ENCODE data around the gene ZFPM1. TPM values are rescaled to one million over a fixed set of nuclear protein-coding genes. Genes with fewer than 3 reads are reported as not detected.
"Not testable (repeated sequence)": the region's sequence is repeated elsewhere in the genome, so short reads cannot be mapped to it uniquely, and the experiment has no call there.

ZFPM1 gene
- total RNA-seq, 2 donors from 2014 or later = 23.5 to 24.5 TPM

- Mint-ChIP-seq H3K4me3 (peak overlapping the region; percentile 82), H3K4me1 (ENCODE audit: low read depth in 2 of 2) (peaks cover 43 to 50% of the 10 kb centered on the region in 2 donors), H3K27ac (peak overlapping the region; percentile 60 to 84), H3K9me3 (no peaks in the 10 kb centered on the region), H3K36me3 (no peaks in the 10 kb centered on the region), H3K27me3 (no peaks in the 10 kb centered on the region)
- no peak for ATAC-seq
- no peak for DNase-seq (ENCODE audit: low spot score)
These were observed 12.4 kb downstream of the ZFPM1 start for GRCh38 chr16:88465387-88465983.

GRCh38 chr16:88466175-88466862 lies 13.2 kb downstream of the ZFPM1 start:
- H3K9me3 Mint-ChIP-seq = no peaks in the 10 kb centered on the region
- H3K4me3 Mint-ChIP-seq = peak overlapping the region; percentile 55
- peaks cover 43 to 55% of the 10 kb centered on the region in 2 donors for H3K4me1 Mint-ChIP-seq (ENCODE audit: low read depth in 2 of 2)
- no peaks in the 10 kb centered on the region for H3K27me3 Mint-ChIP-seq
- ATAC-seq (no peak), DNase-seq (ENCODE audit: low spot score) (no peak)
- H3K36me3 Mint-ChIP-seq = no peaks in the 10 kb centered on the region
- peak overlapping the region; percentile 56 to 80 for H3K27ac Mint-ChIP-seq

- Mint-ChIP-seq H3K36me3 (no peaks in the 10 kb centered on the region), H3K9me3 (no peaks in the 10 kb centered on the region), H3K27ac (peak overlapping the region in 1 of 2 donors; percentile 80), H3K4me1 (ENCODE audit: low read depth in 2 of 2) (peaks cover 38 to 50% of the 10 kb centered on the region in 2 donors), H3K27me3 (no peaks in the 10 kb centered on the region), H3K4me3 (no peak overlapping the region)
- ATAC-seq (no peak), DNase-seq (ENCODE audit: low spot score) (no peak)
These were observed 13.9 kb downstream of the ZFPM1 start for GRCh38 chr16:88466949-88467348.

- H3K36me3 Mint-ChIP-seq = no peaks in the 10 kb centered on the region
- H3K4me3 Mint-ChIP-seq = no peak overlapping the region
- ATAC-seq = no peak
- no peaks in the 10 kb centered on the region for H3K27me3 Mint-ChIP-seq
- no peaks in the 10 kb centered on the region for H3K9me3 Mint-ChIP-seq
- DNase-seq (ENCODE audit: low spot score) = no peak
- H3K4me1 Mint-ChIP-seq (ENCODE audit: low read depth in 2 of 2) = peaks cover 38 to 49% of the 10 kb centered on the region in 2 donors
- no peak overlapping the region for H3K27ac Mint-ChIP-seq
These were observed 14.5 kb downstream of the ZFPM1 start for GRCh38 chr16:88467541-88467944.

GRCh38 chr16:88468275-88469129 lies 15.4 kb downstream of the ZFPM1 start:
- Mint-ChIP-seq H3K4me3 (no peak overlapping the region), H3K36me3 (no peaks in the 10 kb centered on the region), H3K27ac (no peak overlapping the region), H3K4me1 (ENCODE audit: low read depth in 2 of 2) (peaks cover 34 to 46% of the 10 kb centered on the region in 2 donors), H3K9me3 (no peaks in the 10 kb centered on the region), H3K27me3 (no peaks in the 10 kb centered on the region)
- ATAC-seq = peak; percentile 62 to 77
- DNase-seq (ENCODE audit: low spot score) = no peak

GRCh38 chr16:88469615-88470395 lies 16.7 kb downstream of the ZFPM1 start:
- Mint-ChIP-seq H3K36me3 (no peaks in the 10 kb centered on the region), H3K27ac (peak overlapping the region in 1 of 2 donors; percentile 81), H3K4me3 (no peak overlapping the region), H3K4me1 (ENCODE audit: low read depth in 2 of 2) (peaks cover 25 to 40% of the 10 kb centered on the region in 2 donors), H3K27me3 (no peaks in the 10 kb centered on the region), H3K9me3 (no peaks in the 10 kb centered on the region)
- DNase-seq (ENCODE audit: low spot score) (no peak), ATAC-seq (no peak)

GRCh38 chr16:88470396-88470680 lies 17.3 kb downstream of the ZFPM1 start:
- not testable (repeated sequence) for H3K36me3 Mint-ChIP-seq; H3K9me3 Mint-ChIP-seq; H3K4me3 Mint-ChIP-seq; DNase-seq (ENCODE audit: low spot score); H3K27me3 Mint-ChIP-seq; ATAC-seq
- H3K27ac Mint-ChIP-seq = peak overlapping the region in 1 of 2 donors; percentile 81
- peaks cover 20 to 39% of the 10 kb centered on the region in 2 donors for H3K4me1 Mint-ChIP-seq (ENCODE audit: low read depth in 2 of 2)

- H3K27me3 Mint-ChIP-seq; H3K9me3 Mint-ChIP-seq; DNase-seq (ENCODE audit: low spot score); ATAC-seq; H3K36me3 Mint-ChIP-seq; H3K4me3 Mint-ChIP-seq: not testable (repeated sequence)
- peak overlapping the region in 1 of 2 donors; percentile 81 for H3K27ac Mint-ChIP-seq
- H3K4me1 Mint-ChIP-seq (ENCODE audit: low read depth in 2 of 2) = peaks cover 19 to 39% of the 10 kb centered on the region in 2 donors
These were observed 17.6 kb downstream of the ZFPM1 start for GRCh38 chr16:88470696-88471095.

- H3K4me1 Mint-ChIP-seq (ENCODE audit: low read depth in 2 of 2) = peaks cover 17 to 39% of the 10 kb centered on the region in 2 donors
- no peaks in the 10 kb centered on the region for H3K36me3 Mint-ChIP-seq
- peak overlapping the region in 1 of 2 donors; percentile 81 for H3K27ac Mint-ChIP-seq
- ATAC-seq (no peak), DNase-seq (ENCODE audit: low spot score) (no peak)
- no peak overlapping the region for H3K4me3 Mint-ChIP-seq
- no peaks in the 10 kb centered on the region for H3K27me3 Mint-ChIP-seq
- no peaks in the 10 kb centered on the region for H3K9me3 Mint-ChIP-seq
These were observed 18.0 kb downstream of the ZFPM1 start for GRCh38 chr16:88471115-88471514.

GRCh38 chr16:88471575-88471974 lies 18.5 kb downstream of the ZFPM1 start:
- H3K4me3 Mint-ChIP-seq = no peak overlapping the region
- H3K4me1 Mint-ChIP-seq (ENCODE audit: low read depth in 2 of 2) = peaks cover 15 to 38% of the 10 kb centered on the region in 2 donors
- no peaks in the 10 kb centered on the region for H3K9me3 Mint-ChIP-seq
- H3K27ac Mint-ChIP-seq = no peak overlapping the region
- no peaks in the 10 kb centered on the region for H3K27me3 Mint-ChIP-seq
- ATAC-seq (no peak), DNase-seq (ENCODE audit: low spot score) (no peak)
- H3K36me3 Mint-ChIP-seq = no peaks in the 10 kb centered on the region

GRCh38 chr16:88472069-88472468 lies 19.0 kb downstream of the ZFPM1 start:
- H3K4me3 Mint-ChIP-seq = no peak overlapping the region
- H3K9me3 Mint-ChIP-seq = no peaks in the 10 kb centered on the region
- DNase-seq (ENCODE audit: low spot score) = no peak
- H3K36me3 Mint-ChIP-seq = no peaks in the 10 kb centered on the region
- no peaks in the 10 kb centered on the region for H3K27me3 Mint-ChIP-seq
- peaks cover 18 to 39% of the 10 kb centered on the region in 2 donors for H3K4me1 Mint-ChIP-seq (ENCODE audit: low read depth in 2 of 2)
- peak overlapping the region in 1 of 2 donors; percentile 81 for H3K27ac Mint-ChIP-seq
- ATAC-seq = no peak

- ATAC-seq = peak; percentile 35 to 69
- no peak for DNase-seq (ENCODE audit: low spot score)
- Mint-ChIP-seq H3K27me3 (no peaks in the 10 kb centered on the region), H3K9me3 (no peaks in the 10 kb centered on the region), H3K4me1 (ENCODE audit: low read depth in 2 of 2) (peaks cover 24 to 40% of the 10 kb centered on the region in 2 donors), H3K4me3 (peak overlapping the region; percentile 34), H3K27ac (peak overlapping the region in 1 of 2 donors; percentile 81), H3K36me3 (no peaks in the 10 kb centered on the region)
These were observed 19.6 kb downstream of the ZFPM1 start for GRCh38 chr16:88472637-88473205.
